ENCODE measurements around the gene IRAK2.

Gene IRAK2

GRCh38 chr3:10198226-10198625, 33.5 kb downstream of the IRAK2 start:
- H4K20me1 ChIP-seq (ENCODE audit: insufficient read depth) = no peaks in the 10 kb centered on the region
- no peaks in the 10 kb centered on the region for H3K4me1 ChIP-seq (ENCODE audit: low read depth, poor library complexity, severe bottlenecking)
- no peak for TF ChIP-seq CTCF (conservative IDR thresholded peaks at IDR 0.05; ENCODE audit: low read depth, low read length)
- no peak overlapping the region for H3K27ac ChIP-seq
- no peak overlapping the region for H3K9ac ChIP-seq
- no peaks in the 10 kb centered on the region for H3K79me2 ChIP-seq (ENCODE audit: insufficient read depth, low read depth)
- H3K4me3 ChIP-seq (IDR thresholded peaks at IDR 0.05; ENCODE audit: insufficient read depth, low read depth, low read length) = no peak overlapping the region
- no peaks in the 10 kb centered on the region for H3K36me3 ChIP-seq (ENCODE audit: insufficient read depth)
- no peak overlapping the region for H3K4me2 ChIP-seq
- H2AFZ ChIP-seq (ENCODE audit: low read depth) = no peak overlapping the region
- H3K27me3 ChIP-seq (ENCODE audit: insufficient read depth, low read depth) = no peaks in the 10 kb centered on the region

- Histone ChIP-seq H3K79me2 (ENCODE audit: insufficient read depth, low read depth) (no peaks in the 10 kb centered on the region), H3K9ac (no peak overlapping the region), H3K36me3 (ENCODE audit: insufficient read depth) (no peaks in the 10 kb centered on the region), H3K4me2 (no peak overlapping the region), H3K4me1 (ENCODE audit: low read depth, poor library complexity, severe bottlenecking) (no peaks in the 10 kb centered on the region), H2AFZ (ENCODE audit: low read depth) (no peak overlapping the region), H4K20me1 (ENCODE audit: insufficient read depth) (no peaks in the 10 kb centered on the region), H3K4me3 (IDR thresholded peaks at IDR 0.05; ENCODE audit: insufficient read depth, low read depth, low read length) (no peak overlapping the region), H3K27me3 (ENCODE audit: insufficient read depth, low read depth) (no peaks in the 10 kb centered on the region), H3K27ac (no peak overlapping the region)
- no peak for TF ChIP-seq CTCF (conservative IDR thresholded peaks at IDR 0.05; ENCODE audit: low read depth, low read length)
Observed at GRCh38 chr3:10198761-10199649, 34.3 kb downstream of the IRAK2 start.

GRCh38 chr3:10204921-10205320, 40.2 kb downstream of the IRAK2 start:
- Histone ChIP-seq H3K36me3 (ENCODE audit: insufficient read depth) (no peaks in the 10 kb centered on the region), H3K4me1 (ENCODE audit: low read depth, poor library complexity, severe bottlenecking) (no peaks in the 10 kb centered on the region), H4K20me1 (ENCODE audit: insufficient read depth) (no peaks in the 10 kb centered on the region), H2AFZ (ENCODE audit: low read depth) (no peak overlapping the region), H3K79me2 (ENCODE audit: insufficient read depth, low read depth) (no peaks in the 10 kb centered on the region), H3K27ac (no peak overlapping the region), H3K27me3 (ENCODE audit: insufficient read depth, low read depth) (no peaks in the 10 kb centered on the region), H3K4me3 (IDR thresholded peaks at IDR 0.05; ENCODE audit: insufficient read depth, low read depth, low read length) (no peak overlapping the region), H3K4me2 (no peak overlapping the region), H3K9ac (no peak overlapping the region)
- TF ChIP-seq CTCF (conservative IDR thresholded peaks at IDR 0.05; ENCODE audit: low read depth, low read length) = no peak

- H3K79me2 ChIP-seq (ENCODE audit: insufficient read depth, low read depth) = no peaks in the 10 kb centered on the region
- no peaks in the 10 kb centered on the region for H4K20me1 ChIP-seq (ENCODE audit: insufficient read depth)
- no peak for TF ChIP-seq CTCF (conservative IDR thresholded peaks at IDR 0.05; ENCODE audit: low read depth, low read length)
- no peaks in the 10 kb centered on the region for H3K27me3 ChIP-seq (ENCODE audit: insufficient read depth, low read depth)
- no peak overlapping the region for H3K9ac ChIP-seq
- no peaks in the 10 kb centered on the region for H3K4me1 ChIP-seq (ENCODE audit: low read depth, poor library complexity, severe bottlenecking)
- no peak overlapping the region for H2AFZ ChIP-seq (ENCODE audit: low read depth)
- H3K36me3 ChIP-seq (ENCODE audit: insufficient read depth) = no peaks in the 10 kb centered on the region
- H3K27ac ChIP-seq = no peak overlapping the region
- H3K4me2 ChIP-seq = no peak overlapping the region
- no peak overlapping the region for H3K4me3 ChIP-seq (IDR thresholded peaks at IDR 0.05; ENCODE audit: insufficient read depth, low read depth, low read length)
Observed at GRCh38 chr3:10205451-10206165, 40.9 kb downstream of the IRAK2 start.

Data from KMS-11 (cell line).